ENCODE measurements around the gene IGFBPL1.

Gene IGFBPL1

GRCh38 chr9:38376021-38376670 lies 48.1 kb downstream of the IGFBPL1 start:
- TF ChIP-seq EP300 (IDR thresholded peaks at IDR 0.05; ENCODE audit: borderline replicate concordance) (no peak), RAD21 (IDR thresholded peaks at IDR 0.05; ENCODE audit: low read depth) (no peak), ZBTB7A (IDR thresholded peaks at IDR 0.05; ENCODE audit: low read depth) (no peak), FOXM1 (IDR thresholded peaks at IDR 0.05; ENCODE audit: borderline replicate concordance, low read depth) (no peak), CREB1 (IDR thresholded peaks at IDR 0.05; ENCODE audit: low read depth) (no peak), USF1 (IDR thresholded peaks at IDR 0.05) (no peak), TAF1 (IDR thresholded peaks at IDR 0.05; ENCODE audit: low read depth) (no peak), TEAD4 (IDR thresholded peaks at IDR 0.05) (no peak), CEBPB (IDR thresholded peaks at IDR 0.05) (no peak), NFIC (IDR thresholded peaks at IDR 0.05) (no peak), EGR1 (IDR thresholded peaks at IDR 0.05) (no peak), TCF12 (IDR thresholded peaks at IDR 0.05; ENCODE audit: low read depth) (no peak), REST (IDR thresholded peaks at IDR 0.05; ENCODE audit: low read depth) (no peak), YY1 (IDR thresholded peaks at IDR 0.05; ENCODE audit: low read depth) (no peak)

GRCh38 chr9:38375572-38375963 lies 48.7 kb downstream of the IGFBPL1 start:
- no peak for TF ChIP-seq YY1 (IDR thresholded peaks at IDR 0.05; ENCODE audit: low read depth)
- TF ChIP-seq EP300 (IDR thresholded peaks at IDR 0.05; ENCODE audit: borderline replicate concordance) = no peak
- no peak for TF ChIP-seq RAD21 (IDR thresholded peaks at IDR 0.05; ENCODE audit: low read depth)
- no peak for TF ChIP-seq CEBPB (IDR thresholded peaks at IDR 0.05)
- no peak for TF ChIP-seq CREB1 (IDR thresholded peaks at IDR 0.05; ENCODE audit: low read depth)
- no peak for TF ChIP-seq TCF12 (IDR thresholded peaks at IDR 0.05; ENCODE audit: low read depth)
- TF ChIP-seq REST (IDR thresholded peaks at IDR 0.05; ENCODE audit: low read depth) = no peak
- no peak for TF ChIP-seq ZBTB7A (IDR thresholded peaks at IDR 0.05; ENCODE audit: low read depth)
- no peak for TF ChIP-seq MAX (IDR thresholded peaks at IDR 0.05)
- TF ChIP-seq EGR1 (IDR thresholded peaks at IDR 0.05) = no peak
- TF ChIP-seq TEAD4 (IDR thresholded peaks at IDR 0.05) = no peak
- no peak for TF ChIP-seq NFIC (IDR thresholded peaks at IDR 0.05)
- TF ChIP-seq USF1 (IDR thresholded peaks at IDR 0.05) = no peak
- TF ChIP-seq FOXM1 (IDR thresholded peaks at IDR 0.05; ENCODE audit: borderline replicate concordance, low read depth) = no peak
- no peak for TF ChIP-seq TAF1 (IDR thresholded peaks at IDR 0.05; ENCODE audit: low read depth)

- TF ChIP-seq NFIC (IDR thresholded peaks at IDR 0.05) = no peak
- no peak for TF ChIP-seq MAX (IDR thresholded peaks at IDR 0.05)
- no peak for TF ChIP-seq TCF12 (IDR thresholded peaks at IDR 0.05; ENCODE audit: low read depth)
- TF ChIP-seq REST (IDR thresholded peaks at IDR 0.05; ENCODE audit: low read depth) = no peak
- no peak for TF ChIP-seq YY1 (IDR thresholded peaks at IDR 0.05; ENCODE audit: low read depth)
- TF ChIP-seq RAD21 (IDR thresholded peaks at IDR 0.05; ENCODE audit: low read depth) = no peak
- no peak for TF ChIP-seq USF1 (IDR thresholded peaks at IDR 0.05)
Measured at GRCh38 chr9:38374847-38375571, 49.2 kb downstream of the IGFBPL1 start.
